Smooth muscle cell of the brain vasculature (primary cell): ENCODE results near the gene SPTAN1.
"Not testable (repeated sequence)": the region's sequence is repeated elsewhere in the genome, so short reads cannot be mapped to it uniquely, and the experiment has no call there.

Source experiments
- DNase-seq: peaks from one replicate; pipeline ENCODE4 v3.0.0-alpha.2; 2012; ENCODE audit warnings: low read depth, low spot score

SPTAN1 gene

DNA sequence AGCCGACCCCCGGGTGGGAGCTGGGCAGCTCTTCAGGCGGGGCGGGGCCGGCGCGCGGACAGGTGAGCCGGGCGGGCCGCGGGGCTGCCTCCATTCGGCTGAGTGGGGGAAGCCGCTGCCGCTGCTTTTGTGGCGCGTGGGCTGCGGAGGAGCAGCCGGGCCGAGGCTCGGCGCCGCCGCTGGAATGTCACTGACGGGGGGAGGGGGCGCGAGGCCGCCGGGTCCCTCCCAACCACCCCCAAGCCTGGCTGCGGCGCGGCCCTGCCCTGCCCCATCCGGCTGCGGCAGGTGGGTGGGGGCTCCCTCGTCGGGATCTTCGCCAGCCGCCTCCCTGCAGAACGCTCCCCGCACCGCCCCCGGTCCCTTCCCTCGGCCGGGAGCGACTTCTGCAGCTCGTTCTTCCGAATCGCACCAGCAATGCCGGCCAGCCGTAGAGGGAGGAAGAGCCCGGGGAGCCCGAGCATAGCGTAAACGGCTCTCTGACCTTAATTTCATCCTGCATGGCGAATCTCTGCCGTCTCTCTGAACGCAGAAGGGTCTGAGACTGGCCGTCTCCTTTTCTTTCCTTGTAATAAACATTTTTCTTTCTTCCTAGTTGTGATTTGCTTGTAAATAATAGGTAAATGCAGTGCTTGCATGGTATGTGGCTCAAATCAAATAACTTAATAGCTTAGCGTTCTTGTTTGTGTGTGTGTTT, 505 bp downstream of the SPTAN1 start:
- DNase-seq: no peak

DNA sequence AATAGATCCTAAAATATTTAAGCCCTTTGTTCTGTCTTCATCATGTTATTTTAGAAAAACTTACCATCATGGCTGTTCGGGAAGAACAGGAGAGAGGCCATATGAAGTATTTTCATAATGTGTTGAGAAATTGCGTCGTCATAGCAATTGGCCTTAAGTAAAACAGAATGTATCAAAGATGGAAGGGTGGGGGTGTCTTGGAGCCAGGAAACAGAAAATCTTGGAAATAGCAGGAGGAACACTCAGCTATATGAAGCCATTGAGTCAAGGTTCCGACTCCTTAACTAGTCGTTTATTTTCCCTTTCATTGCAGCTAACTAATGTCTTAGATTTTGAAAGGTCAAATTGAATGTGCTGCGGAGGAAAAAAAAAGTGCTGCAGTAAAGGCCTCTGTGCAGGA, 1.3 kb downstream of the SPTAN1 start:
- no peak for DNase-seq

DNA sequence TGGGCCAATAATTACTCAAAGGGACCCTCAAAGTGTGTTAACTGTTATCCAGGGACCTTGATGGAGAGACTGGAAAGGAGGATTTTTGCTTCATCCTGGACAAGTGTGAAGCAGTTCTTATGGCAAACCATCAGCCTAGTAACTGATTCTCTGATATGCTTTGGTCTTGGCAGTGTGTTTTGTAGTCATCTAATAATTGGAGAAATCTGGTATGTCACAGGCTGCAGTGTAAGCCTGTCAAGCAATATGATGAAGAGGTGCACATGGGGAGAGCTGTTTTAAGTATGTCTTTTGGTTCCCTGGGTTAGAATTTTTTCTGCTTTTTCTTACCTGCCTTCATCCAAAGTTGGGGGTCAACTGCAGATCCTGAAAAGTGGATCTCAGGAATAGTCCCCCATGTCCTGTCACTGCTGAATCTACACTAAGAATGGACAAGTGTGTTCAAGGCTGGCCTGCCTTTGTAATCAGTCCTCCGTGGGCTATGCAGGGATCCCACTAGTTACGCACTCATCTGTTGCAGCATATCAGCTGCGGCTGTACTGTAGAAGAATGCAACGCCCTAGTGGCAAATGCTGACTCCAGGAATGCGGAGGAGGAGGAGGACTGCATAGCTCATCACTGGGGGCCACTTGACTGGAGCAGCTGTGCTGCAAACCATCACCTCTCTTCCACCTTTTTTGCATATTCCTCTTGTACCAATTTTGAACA, 1.9 kb downstream of the SPTAN1 start:
- DNase-seq: no peak

DNA sequence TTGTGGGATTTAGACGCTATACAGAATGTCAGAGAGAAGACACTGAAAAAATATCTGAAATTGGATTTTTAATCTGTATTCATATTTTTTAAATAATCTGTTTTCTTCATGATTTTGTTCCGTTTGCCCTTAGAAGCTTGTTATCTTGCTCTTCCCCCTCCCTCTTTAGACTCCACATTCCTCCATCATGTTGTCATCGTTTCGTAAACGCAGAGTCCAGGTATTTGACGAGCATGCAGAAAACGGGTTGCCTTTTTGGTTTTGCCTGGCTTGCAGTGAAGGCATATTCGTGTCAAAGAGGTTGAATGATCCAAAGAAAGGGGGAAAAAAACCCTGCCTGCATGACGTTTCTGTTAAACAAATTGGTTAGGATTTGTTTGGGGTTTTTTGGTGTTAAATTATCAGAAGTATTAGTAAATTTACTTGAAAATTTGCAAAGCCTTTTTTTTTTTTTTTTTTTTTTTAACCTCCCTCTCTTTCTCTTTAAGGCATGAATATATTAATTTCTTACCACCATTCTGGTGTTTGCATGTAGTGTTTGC, 2.9 kb downstream of the SPTAN1 start:
- DNase-seq: no peak

DNA sequence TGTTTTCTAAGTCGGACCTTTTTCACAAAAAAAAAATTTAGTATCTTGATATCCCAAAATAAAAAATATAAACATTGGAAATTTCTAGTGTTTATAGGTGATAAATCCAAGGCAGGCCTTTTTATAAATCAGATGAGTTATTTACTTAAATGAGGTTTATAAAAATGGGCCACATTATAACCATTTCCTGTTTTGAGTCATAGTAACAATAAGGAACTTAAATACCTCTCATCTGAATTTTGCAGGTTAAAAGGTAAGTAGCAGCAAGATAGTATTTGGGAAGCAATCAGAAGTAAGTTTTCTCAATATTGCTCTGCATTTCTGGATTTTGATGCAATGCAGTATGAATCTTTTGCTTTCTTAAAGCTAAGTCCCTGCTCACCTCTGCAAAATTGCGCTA, 3.9 kb downstream of the SPTAN1 start:
- no peak for DNase-seq

DNA sequence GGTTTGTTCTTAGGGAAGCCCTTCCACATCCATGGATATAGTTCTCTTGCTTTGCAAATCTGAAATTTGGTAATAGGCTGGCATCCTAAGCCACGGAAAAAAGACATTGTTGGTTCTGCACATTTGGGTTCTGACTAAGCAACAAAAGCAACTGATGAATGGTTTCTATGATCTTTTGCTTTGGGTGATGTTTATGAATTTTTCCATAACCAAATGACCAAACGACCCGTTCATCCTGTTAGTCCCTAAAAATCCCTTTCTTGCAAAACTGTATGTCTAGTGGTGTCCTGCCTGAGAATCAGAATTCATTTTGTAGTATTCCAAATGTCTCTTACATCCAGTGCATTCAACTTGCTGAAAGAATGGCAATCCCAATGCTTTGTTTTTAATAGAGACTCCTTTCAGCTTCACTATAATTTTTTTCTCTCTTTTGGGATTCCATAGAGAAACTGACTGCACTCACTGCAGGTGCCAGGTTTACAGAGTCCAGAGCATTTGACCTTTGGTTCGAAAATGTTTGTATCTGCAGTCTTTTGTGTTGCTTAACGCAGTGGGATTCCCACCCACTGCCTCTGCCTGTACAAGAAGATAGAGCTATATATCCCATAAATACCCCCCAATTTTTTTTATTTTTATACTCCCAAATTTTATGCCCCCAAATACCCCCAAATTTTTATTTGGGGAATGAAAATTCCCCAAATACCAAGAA, 4.7 kb downstream of the SPTAN1 start:
- DNase-seq: no peak

DNA sequence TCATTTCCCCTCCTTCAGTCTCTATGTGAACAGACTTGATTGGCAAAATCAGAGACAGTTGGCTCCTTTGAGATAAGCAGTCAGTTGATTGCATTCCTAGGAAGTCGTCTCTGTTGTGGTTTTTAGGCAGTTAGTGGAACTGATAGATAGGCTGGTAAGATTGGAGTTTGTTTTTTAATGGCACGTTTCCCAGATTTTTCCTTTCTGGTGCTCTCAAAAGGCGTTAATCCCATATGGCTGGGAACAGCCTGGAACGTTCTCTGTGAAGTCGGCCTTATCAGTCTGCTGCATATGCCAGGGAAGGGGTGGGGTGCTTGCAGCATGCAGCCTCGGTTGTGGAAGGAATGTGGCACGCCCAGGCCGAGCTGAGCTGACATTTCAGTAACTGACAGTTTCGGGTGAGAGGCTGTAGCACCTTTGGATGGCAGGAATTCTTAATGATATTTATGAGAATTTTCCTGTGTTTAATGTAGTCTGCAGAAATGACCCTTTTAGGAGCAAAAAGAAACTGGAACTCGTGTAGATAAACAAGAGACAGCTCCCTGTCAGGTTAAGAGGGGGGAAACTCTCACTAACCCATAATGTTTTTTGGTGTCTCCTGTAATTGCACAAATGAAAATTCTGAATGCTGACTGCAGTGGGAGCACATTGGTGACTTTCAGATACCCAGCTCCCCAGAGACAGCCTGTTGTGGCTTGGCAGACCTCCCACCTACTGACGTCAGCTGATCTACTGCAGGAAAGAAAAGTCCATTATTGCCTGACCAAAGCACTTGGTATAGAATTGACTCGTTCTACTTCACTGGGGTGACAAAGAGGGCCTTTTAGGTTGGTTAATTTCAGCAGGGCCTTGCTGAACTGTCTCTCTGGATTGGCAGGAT, 6.3 kb downstream of the SPTAN1 start:
- DNase-seq: no peak

DNA sequence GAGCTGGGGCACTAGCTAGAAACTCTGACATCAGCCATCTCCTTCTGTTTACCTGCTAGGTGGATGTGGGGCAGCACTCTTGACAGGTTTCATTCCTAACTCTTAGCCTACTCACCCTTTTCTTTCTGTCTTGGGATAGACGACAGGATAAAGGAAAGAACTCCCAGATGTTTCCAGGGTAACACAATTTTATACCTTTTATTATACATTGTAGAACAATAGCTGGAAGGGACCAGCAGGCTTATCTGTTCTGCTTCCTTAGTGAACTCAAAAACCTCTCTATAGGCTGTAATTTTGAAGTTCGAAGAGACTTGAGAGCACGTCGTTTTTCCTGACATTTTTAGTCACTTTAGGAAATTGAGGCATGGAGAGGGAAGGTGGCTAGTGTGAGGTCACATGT, 13.2 kb downstream of the SPTAN1 start:
- DNase-seq: no peak

DNA sequence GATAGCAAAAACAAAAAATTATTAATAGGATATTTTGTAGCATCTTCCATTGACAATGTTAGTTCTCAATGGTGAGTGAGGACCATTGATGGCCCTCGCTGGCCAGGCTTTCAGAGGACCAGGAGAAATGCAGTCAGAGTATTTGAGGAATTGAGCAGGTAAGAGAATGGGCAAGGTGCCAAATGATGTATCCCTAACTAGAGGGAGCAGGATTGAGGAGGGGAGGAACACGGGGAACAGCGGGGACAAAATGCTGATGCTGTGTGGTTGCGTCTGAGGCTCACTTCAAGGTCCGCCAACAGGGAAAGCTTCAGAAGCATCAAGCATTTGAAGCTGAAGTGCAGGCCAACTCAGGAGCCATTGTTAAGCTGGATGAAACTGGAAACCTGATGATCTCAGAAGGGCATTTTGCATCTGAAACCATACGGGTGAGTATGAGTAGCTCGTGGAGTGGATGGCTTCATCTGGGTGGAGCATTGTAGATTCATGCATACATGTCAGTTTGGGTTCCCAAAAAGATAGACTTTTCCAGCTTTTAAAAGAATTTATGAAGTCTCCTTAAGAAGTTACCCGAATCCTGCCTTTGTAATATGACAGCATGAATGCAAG, 16.2 kb downstream of the SPTAN1 start:
- DNase-seq: no peak

DNA sequence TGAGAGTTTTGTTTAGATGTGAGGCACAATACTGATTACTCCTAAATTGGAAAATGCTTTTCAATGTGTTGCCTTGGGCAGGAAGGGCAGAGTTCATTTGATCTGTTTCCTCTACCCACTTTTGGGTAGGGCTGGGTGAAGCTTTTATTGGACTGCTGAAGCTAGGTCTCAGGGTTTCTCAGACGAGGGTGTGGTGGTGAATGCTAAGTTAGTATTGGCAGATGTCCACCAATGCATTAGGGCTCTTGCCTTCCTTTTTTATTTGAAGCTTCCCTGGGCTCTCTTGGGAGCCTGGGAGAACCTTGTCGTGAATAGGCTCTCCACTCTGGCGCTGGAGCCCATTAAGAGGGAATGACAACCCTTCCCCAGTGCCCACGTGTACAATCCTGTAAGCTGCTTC, 23.1 kb downstream of the SPTAN1 start:
- no peak for DNase-seq

DNA sequence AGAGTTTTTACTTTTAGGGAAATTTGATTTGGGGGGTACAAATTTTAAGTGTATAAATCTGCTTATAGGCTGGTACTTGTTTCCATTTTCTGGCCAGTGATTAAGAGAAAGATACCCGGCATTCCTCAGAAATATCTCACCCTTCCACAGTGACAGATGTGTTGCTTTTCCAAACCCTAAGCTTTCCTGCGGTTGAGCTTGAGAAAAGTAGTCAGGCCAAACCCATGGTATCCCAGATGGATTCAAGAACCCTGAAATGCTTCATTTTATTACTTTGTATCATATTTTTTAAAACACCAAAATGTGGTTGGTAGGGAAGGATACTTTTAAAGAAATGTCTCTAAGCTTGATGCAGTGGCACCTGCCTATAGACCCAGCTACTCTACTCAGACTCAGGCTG, 23.5 kb downstream of the SPTAN1 start:
- DNase-seq: no peak

DNA sequence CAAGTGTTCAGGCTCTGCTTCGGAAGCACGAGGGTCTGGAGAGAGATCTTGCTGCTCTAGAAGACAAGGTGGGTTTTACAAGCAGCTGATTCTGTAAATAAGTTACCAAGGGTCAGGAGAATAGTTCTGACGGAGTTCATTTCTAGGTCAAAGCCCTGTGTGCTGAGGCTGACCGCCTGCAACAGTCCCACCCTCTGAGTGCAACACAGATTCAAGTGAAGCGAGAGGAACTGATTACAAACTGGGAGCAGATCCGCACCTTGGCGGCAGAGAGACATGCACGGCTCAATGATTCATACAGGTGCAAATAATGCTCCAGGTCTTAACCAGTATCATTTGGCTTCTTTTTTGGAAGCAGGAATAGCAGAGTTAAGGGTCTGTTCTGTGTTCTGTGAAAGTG, 24.8 kb downstream of the SPTAN1 start:
- DNase-seq: no peak

DNA sequence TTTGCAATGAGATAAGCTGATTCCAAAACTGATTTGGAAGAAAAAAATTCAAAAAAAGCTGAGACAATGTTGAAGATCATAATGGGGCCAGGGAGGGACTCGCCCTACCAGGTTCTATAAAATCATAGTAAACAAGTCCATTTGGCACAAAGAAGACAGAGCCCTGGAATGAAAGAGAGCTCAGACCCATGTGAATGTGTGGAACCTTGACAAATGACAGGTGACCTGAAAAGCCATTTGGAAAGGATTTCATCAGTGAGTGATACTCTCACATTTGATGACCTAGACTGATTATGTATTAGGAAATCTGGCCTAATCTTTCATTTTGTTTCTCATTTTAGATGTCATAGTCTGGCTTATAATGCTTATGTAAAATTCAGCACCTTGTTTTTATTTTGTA, 26.8 kb downstream of the SPTAN1 start:
- DNase-seq: no peak

DNA sequence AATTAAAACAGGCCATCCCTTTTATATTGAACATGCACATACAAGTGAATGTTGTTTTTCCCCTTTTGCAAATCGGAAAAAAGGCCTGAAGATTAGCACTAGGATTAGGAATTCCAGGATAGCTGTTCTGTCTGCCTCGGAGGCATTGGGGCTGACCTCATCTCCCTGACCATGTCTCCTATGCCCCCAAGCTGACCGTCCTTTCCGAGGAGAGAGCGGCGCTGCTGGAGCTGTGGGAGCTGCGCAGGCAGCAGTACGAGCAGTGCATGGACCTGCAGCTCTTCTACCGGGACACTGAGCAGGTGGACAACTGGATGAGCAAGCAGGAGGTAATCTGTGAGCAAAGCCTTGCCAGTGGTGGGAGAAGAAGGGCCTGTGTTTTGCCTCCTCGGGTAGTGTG, 28.3 kb downstream of the SPTAN1 start:
- DNase-seq: no peak

DNA sequence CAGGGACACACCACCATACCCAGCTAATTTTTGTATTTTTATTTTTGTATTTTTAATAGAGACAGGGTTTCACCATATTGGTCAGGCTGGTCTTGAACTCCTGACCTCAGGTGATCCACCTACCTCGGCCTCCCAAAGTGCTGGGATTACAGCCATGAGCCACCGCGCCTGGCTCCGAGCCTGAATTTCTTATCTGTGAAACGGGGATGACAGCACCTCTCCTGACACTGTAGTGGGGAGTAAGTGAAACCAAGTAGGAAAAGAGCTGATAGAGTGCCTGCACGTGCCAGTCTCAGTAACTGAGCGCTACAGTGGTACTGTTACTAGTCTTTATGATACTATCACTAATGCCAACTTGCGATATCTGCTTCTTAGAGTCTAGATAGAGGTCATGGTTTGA, 32.8 kb downstream of the SPTAN1 start:
- DNase-seq: not testable (repeated sequence)

DNA sequence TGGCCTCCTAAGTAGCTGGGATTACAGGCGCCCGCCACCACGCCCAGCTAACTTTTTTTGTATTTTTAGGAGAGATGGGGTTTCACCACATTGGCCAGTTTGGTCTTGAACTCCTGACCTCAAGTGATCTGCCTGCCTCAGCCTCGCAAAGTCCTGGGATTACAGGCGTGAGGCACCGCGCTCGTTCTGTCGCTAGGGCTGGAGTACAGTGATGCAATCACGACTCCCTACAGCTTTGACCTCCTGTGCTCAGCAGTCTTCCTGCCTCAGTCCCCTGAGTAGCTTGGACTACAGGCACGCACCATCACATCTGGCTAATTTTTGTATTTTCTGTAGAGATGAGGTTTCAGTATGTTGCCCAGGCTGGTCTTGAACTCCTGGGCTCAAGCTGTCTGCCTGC, 34.5 kb downstream of the SPTAN1 start:
- not testable (repeated sequence) for DNase-seq

DNA sequence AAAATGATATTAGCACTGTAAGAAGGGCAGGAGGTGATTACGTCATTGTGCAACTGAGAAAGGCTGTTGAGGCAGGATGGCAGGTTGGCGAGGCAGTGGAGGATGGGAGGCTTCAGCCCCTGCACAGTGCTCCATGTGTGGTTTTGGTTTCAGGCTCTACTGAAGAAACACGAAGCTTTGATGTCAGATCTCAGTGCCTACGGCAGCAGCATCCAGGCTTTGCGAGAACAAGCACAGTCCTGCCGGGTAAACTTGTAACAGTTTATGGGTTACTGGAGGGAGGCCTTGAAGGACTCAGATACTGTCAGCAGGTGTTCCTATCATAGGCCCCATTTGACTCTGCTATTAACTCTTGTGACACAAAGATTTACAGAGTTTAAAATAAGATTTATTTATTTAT, 35.1 kb downstream of the SPTAN1 start:
- DNase-seq: no peak

DNA sequence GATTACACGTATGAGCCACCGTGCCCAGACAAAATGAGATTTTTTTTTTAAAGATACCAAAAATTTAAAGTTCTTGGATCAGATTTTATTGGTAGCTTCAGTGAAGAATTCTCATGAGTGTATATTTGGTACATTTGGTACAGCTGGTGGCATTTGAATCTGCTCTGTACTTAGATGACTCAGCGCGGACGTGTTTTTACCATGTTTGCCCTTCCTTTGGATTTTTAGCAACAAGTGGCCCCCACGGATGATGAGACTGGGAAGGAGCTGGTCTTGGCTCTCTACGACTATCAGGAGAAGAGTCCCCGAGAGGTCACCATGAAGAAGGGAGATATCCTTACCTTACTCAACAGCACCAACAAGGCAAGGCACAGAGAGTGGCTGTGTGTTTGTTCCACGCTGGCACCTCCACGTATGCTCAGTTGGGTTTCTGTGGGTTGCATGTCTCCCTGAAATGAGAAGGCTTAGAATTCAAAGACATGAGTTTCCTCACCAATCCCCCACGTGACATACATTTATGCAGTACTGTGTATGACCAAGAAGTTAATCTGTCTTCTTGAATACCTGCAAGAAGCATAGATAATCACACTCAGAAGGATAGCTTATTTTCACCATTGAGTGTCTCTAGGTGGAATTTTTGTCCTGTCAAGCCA, 36.3 kb downstream of the SPTAN1 start:
- DNase-seq: no peak

DNA sequence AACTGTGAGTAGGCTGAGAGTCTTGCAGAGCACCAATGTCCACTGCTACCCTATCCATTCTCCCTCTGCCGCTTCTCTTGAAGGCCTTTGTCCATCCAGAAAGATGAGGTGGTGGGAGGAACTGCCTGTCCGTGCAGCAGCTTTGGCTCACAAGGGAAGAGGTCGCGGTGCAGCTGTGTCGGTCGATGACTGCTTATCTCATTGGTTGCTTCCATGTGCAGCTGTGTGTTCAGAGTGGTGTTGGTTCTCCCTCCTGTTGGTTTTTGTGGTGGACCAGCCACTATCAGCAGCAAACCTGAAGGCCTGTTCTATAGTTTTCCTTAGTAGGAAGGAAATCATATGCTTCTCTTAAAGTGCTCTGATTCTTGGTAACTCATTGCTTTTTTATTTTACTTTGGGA, 40.7 kb downstream of the SPTAN1 start:
- DNase-seq: no peak

DNA sequence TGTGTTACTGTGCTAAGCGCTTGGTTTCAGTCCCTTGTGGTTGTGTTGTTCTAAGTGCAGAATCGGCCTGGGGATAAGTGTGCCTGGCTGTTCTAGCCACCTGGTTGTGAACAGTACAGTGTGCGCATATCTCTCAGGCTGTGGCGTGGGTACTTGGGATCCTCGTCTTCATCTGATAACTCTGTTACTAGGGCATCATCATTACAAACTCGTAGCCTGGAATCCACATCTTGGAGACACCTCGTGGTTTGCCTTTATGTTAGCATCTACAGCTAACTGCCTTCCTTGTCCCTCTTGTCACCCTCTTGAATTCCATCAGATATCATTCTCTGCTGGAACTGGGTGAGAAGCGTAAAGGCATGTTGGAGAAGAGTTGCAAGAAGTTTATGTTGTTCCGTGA, 41.5 kb downstream of the SPTAN1 start:
- DNase-seq: no peak

DNA sequence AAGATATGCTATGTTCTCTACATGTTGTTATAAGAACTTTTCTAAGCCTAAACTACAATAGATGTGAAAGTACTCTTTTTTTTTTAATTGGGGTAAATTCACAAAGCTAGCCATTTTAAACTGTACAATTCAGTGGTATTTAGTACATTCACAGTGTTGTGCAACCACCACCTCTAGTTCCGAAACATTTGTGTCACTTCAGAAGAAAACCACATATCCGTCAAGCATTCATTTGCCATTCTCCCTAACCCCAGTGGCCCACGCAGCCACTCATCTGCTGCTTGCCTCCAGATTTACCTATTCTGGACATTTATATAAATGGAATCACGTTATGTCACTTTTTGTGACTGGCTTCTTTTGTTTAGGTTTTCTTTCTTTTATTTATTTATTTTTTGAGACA, 43.1 kb downstream of the SPTAN1 start:
- no peak for DNase-seq
